SK-N-MC (cell line): ENCODE results near the gene USP22.

ENCODE experiments used
- DNase-seq: peaks from one replicate; pipeline ENCODE4 v3.0.0-alpha.2; 2011; ENCODE audit warnings: low read depth, low spot score
- H3K27ac ChIP-seq: fragments of 200-600 bp; sonication (generic); 2 replicates; pipeline ENCODE4 v1.5.1; 2016; ENCODE audit warnings: mixed run types
- H3K36me3 ChIP-seq: fragments of 200-600 bp; sonication (generic); 2 replicates; pipeline ENCODE4 v1.6.1; 2017; ENCODE audit warnings: antibody characterized with exemption, low read length, mixed read lengths; ENCODE audit not compliant: insufficient read depth
- H3K4me3 ChIP-seq: fragments of 200-600 bp; sonication (generic); 2 replicates; pipeline ENCODE4 v1.5.1; 2016
- H3K9ac ChIP-seq: fragments of 200-600 bp; sonication (generic); 2 replicates; pipeline ENCODE4 v1.8.0; 2017; ENCODE audit warnings: mixed run types, mixed read lengths; ENCODE audit not compliant: insufficient read length
- H3K9me3 ChIP-seq: fragments of 200-600 bp; sonication (generic); 2 replicates; pipeline ENCODE4 v1.6.1; 2017; ENCODE audit warnings: low read depth, mild to moderate bottlenecking, antibody characterized with exemption, low read length, moderate library complexity, mixed read lengths
- EZH2 ChIP-seq: fragments of 200-600 bp; sonication (generic); IDR thresholded peaks from one replicate; pipeline ENCODE4 v1.6.1; 2017; ENCODE audit warnings: antibody characterized with exemption
- FOXP2 ChIP-seq: optimal IDR thresholded peaks from 2 replicates; pipeline ENCODE3; 2011; ENCODE audit warnings: mild to moderate bottlenecking, moderate library complexity; ENCODE audit not compliant: insufficient read depth; ENCODE audit errors: extremely low read length, control extremely low read depth
- POLR2AphosphoS5 ChIP-seq: IDR thresholded peaks from 2 replicates; pipeline ENCODE4 v1.6.1; 2012; ENCODE audit warnings: mild to moderate bottlenecking, low read depth, low read length, borderline replicate concordance

USP22 gene

DNA sequence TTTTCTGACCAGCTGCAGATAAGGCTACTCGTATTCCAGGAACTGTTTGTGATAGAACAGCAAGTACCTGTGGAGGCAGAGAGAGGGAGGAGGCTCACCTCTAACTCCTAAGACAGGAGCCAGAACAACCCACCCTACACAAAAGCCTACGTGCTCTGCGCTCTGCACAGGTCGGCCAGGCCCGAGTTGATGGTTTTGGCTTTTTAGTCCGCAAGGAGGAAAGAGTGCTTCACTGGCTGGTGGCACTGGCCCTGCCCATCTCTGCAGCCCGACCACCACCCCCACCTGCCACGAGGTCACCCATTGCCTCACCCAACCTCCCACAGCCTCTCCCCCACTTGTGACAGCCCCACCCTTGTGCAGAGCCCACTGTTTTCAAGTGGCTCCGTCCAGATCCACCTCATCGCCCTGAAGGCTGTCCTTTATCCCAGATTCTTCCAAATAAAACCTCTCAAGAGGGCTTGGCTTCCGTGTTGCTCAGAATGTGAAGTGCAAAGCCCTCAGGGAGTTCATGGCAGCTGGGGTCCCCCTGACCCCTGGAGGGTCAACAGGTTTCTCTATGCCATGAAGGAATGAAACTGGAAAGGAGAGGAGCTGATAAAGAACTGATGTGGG lies 39.7 kb downstream of the USP22 start:
- H3K9ac ChIP-seq = no peak overlapping the region
- no peak overlapping the region for H3K4me3 ChIP-seq
- H3K36me3 ChIP-seq = peaks cover 77% of the 10 kb centered on the region
- TF ChIP-seq FOXP2 (no peak), EZH2 (no peak), POLR2AphosphoS5 (no peak)
- H3K9me3 ChIP-seq = no peaks in the 10 kb centered on the region
- no peak for DNase-seq
- H3K27ac ChIP-seq = no peak overlapping the region

DNA sequence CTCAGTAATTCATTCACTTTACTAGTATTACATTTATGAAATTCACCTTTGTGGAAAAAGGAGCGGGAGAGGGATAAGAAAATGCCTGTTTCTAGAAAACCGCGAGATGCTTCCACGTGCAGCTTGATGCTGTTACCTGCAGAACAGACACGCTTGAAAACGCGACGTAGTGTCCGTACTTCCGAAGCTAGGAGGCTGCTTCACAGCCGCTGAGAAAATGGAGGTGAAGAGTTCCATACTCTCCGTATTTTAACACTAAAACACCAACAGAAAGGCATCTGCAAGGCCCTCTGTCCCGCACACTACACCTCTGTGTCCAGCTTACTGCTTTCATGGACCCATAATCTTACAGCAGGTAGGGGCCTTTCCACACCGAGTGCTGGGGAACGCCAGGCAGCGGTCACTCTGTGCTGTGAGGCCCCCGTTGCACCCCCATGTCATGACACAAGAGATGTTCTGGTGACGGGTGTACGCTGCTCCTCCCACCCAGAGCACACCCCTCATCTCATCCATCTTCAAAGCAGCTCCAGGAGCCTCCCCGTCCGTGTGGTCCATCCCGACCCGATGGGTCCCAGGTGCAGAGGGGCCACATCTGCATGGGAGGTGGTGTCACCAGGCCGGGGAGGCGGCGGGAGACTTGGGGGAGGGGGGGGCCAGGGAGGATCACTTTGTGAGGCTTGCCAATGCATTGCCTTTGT lies 40.4 kb downstream of the USP22 start:
- peaks cover 71% of the 10 kb centered on the region for H3K36me3 ChIP-seq
- 0 out of 2 replicates have a peak overlapping the region, but pooled peaks have one; percentile 19 for H3K27ac ChIP-seq
- H3K9ac ChIP-seq = no peak overlapping the region
- no peak for TF ChIP-seq EZH2
- H3K9me3 ChIP-seq = no peaks in the 10 kb centered on the region
- no peak overlapping the region for H3K4me3 ChIP-seq
- DNase-seq = no peak

DNA sequence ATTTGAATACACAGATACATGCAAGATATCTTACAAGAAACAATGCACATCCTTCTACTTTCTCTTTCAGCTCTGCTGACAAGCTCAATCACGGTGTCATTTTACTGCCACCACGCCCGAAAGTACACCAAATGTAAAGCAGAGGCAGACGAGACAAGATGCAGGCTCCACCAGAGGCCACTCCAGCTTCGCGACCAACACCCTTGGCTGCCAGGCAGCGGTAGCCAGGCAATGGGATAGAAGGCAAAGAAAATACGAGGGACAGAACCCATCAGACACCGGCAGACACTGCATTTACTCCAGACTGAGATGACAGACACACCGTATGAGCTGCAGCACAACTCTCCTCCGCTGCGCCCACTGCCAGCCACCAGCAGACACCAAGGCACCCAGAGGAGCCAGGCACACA lies 41.0 kb downstream of the USP22 start:
- peaks cover 64% of the 10 kb centered on the region for H3K36me3 ChIP-seq
- TF ChIP-seq POLR2AphosphoS5 (0 out of 2 replicates have a peak, but pooled peaks have one; percentile 13), FOXP2 (no peak)

GRCh38 chr17:21001111-21001812 lies 41.5 kb downstream of the USP22 start:
- H3K36me3 ChIP-seq = peaks cover 61% of the 10 kb centered on the region
- DNase-seq = no peak
- no peak overlapping the region for H3K9ac ChIP-seq
- TF ChIP-seq FOXP2 (no peak), POLR2AphosphoS5 (no peak), EZH2 (no peak)
- 0 out of 2 replicates have a peak overlapping the region, but pooled peaks have one; percentile 19 for H3K27ac ChIP-seq
- H3K9me3 ChIP-seq = no peaks in the 10 kb centered on the region
- no peak overlapping the region for H3K4me3 ChIP-seq

More for the DNA sequence above, 41.0 kb downstream of the USP22 start:
- H3K9me3 ChIP-seq = no peaks in the 10 kb centered on the region
- no peak overlapping the region for H3K4me3 ChIP-seq
- H3K27ac ChIP-seq = 0 out of 2 replicates have a peak overlapping the region, but pooled peaks have one; percentile 19
- H3K9ac ChIP-seq = no peak overlapping the region
- DNase-seq = no peak

- H3K4me3 ChIP-seq = no peak overlapping the region
- no peak for DNase-seq
- no peaks in the 10 kb centered on the region for H3K9me3 ChIP-seq
- TF ChIP-seq EZH2 (no peak), FOXP2 (no peak), POLR2AphosphoS5 (no peak)
- no peak overlapping the region for H3K9ac ChIP-seq
- H3K27ac ChIP-seq = 0 out of 2 replicates have a peak overlapping the region, but pooled peaks have one; percentile 31
- H3K36me3 ChIP-seq = peaks cover 48% of the 10 kb centered on the region
Observed at GRCh38 chr17:20999841-21000532, 42.8 kb downstream of the USP22 start.

- Histone ChIP-seq H3K9me3 (no peaks in the 10 kb centered on the region), H3K36me3 (peaks cover 39% of the 10 kb centered on the region), H3K9ac (no peak overlapping the region), H3K27ac (peak overlapping the region; percentile 10; the same call in 1 of the 2 replicates), H3K4me3 (no peak overlapping the region)
- no peak for DNase-seq
- TF ChIP-seq FOXP2 (no peak), EZH2 (no peak), POLR2AphosphoS5 (no peak)
Observed at GRCh38 chr17:20999044-20999573, 43.7 kb downstream of the USP22 start.

DNA sequence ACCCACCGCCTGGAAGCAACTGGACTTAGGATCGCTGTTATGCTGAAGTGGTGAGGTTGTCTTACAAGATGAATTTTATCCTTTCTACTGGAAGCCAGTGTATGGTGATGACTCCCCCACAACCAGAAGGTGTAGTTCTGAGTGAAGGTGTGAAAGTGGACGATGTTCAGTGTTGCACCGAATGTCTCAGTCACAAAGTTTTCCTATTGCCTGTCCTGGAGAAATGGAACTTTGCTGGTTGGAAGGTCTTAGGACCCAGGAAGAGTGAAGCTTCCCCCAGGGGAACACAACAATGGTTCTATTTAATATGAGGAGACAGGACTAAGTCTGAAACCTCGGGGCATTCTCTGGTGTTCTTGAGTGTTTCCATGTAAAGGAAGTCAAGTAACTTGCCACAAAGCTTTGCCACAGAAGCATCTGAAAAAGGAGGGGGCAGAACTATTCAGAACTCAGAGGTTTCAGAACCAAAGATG lies 44.2 kb downstream of the USP22 start:
- TF ChIP-seq EZH2 (no peak), POLR2AphosphoS5 (no peak), FOXP2 (no peak)
- H3K9me3 ChIP-seq = no peaks in the 10 kb centered on the region
- no peak overlapping the region for H3K9ac ChIP-seq
- H3K36me3 ChIP-seq = peaks cover 35% of the 10 kb centered on the region
- H3K4me3 ChIP-seq = no peak overlapping the region
- H3K27ac ChIP-seq = peak overlapping the region; percentile 10; the same call in 1 of the 2 replicates
- DNase-seq = no peak

- no peak for DNase-seq
- H3K4me3 ChIP-seq = no peak overlapping the region
- peaks cover 28% of the 10 kb centered on the region for H3K36me3 ChIP-seq
- TF ChIP-seq POLR2AphosphoS5 (peak; percentile 18; the same call in 1 of the 2 replicates), EZH2 (no peak)
- no peak overlapping the region for H3K9ac ChIP-seq
- H3K9me3 ChIP-seq = no peaks in the 10 kb centered on the region
- no peak overlapping the region for H3K27ac ChIP-seq
Observed at GRCh38 chr17:20997711-20998570, 44.9 kb downstream of the USP22 start.
